GM12891 (cell line): ENCODE data around the gene C16orf90.

Experiments used
- POLR2A ChIP-seq: IDR thresholded peaks from 2 replicates; pipeline ENCODE4 v1.6.1; 2011; ENCODE audit warnings: low read depth, low read length, control low read depth
- POLR2AphosphoS5 ChIP-seq: IDR thresholded peaks from 2 replicates; pipeline ENCODE4 v1.6.1; 2011; ENCODE audit warnings: low read depth, low read length, control low read depth

DNA sequence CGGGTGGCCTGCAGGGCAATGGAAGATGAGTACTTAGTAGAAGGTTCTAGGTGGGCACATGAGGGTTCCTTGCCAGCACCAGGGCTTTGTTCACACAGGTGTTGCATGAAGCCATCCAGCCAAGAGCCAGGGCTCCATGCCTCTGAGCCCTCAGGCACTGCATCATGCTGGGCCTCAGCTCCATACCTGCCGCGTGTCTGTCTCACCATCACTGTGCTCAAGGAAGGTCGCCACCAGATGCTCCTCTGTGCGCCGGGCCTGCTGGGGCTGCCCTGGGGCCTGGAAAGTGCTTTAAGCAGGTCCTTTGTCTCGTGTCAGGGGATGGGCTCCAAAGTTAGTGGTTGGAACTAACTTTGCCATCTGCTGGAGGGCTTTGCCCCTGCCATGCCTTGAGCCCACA lies 25.6 kb downstream of the C16orf90 start:
- TF ChIP-seq POLR2A: no peak
- no peak for TF ChIP-seq POLR2AphosphoS5
